Measurements from ENCODE around the gene LIPC.

The LIPC gene

GRCh38 chr15:58503139-58504027 is 71.6 kb downstream of the LIPC start:
- H3K27ac ChIP-seq (ENCODE audit: low read depth, low read length), result no peak overlapping the region

GRCh38 chr15:58504674-58505234 is 73.0 kb downstream of the LIPC start:
- Histone ChIP-seq H4K5ac (ENCODE audit: low read length) (no peak overlapping the region), H3K79me2 (ENCODE audit: control insufficient read depth, insufficient read depth, low read length) (no peaks in the 10 kb centered on the region), H2BK120ac (ENCODE audit: low read depth, low read length) (no peak overlapping the region), H3K18ac (ENCODE audit: low read length) (no peak overlapping the region), H3K4ac (ENCODE audit: low read depth, low read length) (no peak overlapping the region), H3K27ac (ENCODE audit: low read depth, low read length) (no peak overlapping the region), H3K36me3 (ENCODE audit: control insufficient read depth, insufficient read depth, low read length) (no peaks in the 10 kb centered on the region), H3K56ac (ENCODE audit: low read length) (no peak overlapping the region), H3K79me1 (ENCODE audit: low read length) (no peaks in the 10 kb centered on the region), H3K23ac (ENCODE audit: low read length) (no peak overlapping the region), H3K4me3 (ENCODE audit: low read length) (no peak overlapping the region), H2BK15ac (replicated peaks; ENCODE audit: low read depth) (no peak overlapping the region), H4K8ac (ENCODE audit: low read depth, low read length) (no peak overlapping the region), H2BK5ac (ENCODE audit: low read length) (no peak overlapping the region), H3K27me3 (ENCODE audit: insufficient read depth, low read length, poor library complexity) (no peaks in the 10 kb centered on the region), H3K4me1 (ENCODE audit: control insufficient read depth, low read depth, low read length) (no peaks in the 10 kb centered on the region), H3K9ac (ENCODE audit: low read length) (no peak overlapping the region), H2AK5ac (ENCODE audit: low read length) (no peak overlapping the region), H3K4me2 (ENCODE audit: low read length) (no peak overlapping the region)
- no CpG with 5 or more reads among the region's 6 CpGs for WGBS (ENCODE audit: extremely low coverage, insufficient coverage, low lambda C conversion rate)
- DNase-seq, result no peak

More at GRCh38 chr15:58503139-58504027, 71.6 kb downstream of the LIPC start:
- Histone ChIP-seq H3K4me1 (ENCODE audit: control insufficient read depth, low read depth, low read length) (no peaks in the 10 kb centered on the region), H4K8ac (ENCODE audit: low read depth, low read length) (no peak overlapping the region), H2BK5ac (ENCODE audit: low read length) (no peak overlapping the region), H3K9ac (ENCODE audit: low read length) (no peak overlapping the region), H2AK5ac (ENCODE audit: low read length) (no peak overlapping the region), H3K23ac (ENCODE audit: low read length) (no peak overlapping the region), H3K4ac (ENCODE audit: low read depth, low read length) (no peak overlapping the region), H2BK15ac (replicated peaks; ENCODE audit: low read depth) (no peak overlapping the region), H3K79me2 (ENCODE audit: control insufficient read depth, insufficient read depth, low read length) (no peaks in the 10 kb centered on the region), H3K18ac (ENCODE audit: low read length) (no peak overlapping the region), H3K4me3 (ENCODE audit: low read length) (no peak overlapping the region), H3K79me1 (ENCODE audit: low read length) (no peaks in the 10 kb centered on the region), H4K5ac (ENCODE audit: low read length) (no peak overlapping the region), H3K36me3 (ENCODE audit: control insufficient read depth, insufficient read depth, low read length) (no peaks in the 10 kb centered on the region), H3K4me2 (ENCODE audit: low read length) (no peak overlapping the region), H3K56ac (ENCODE audit: low read length) (no peak overlapping the region), H2BK120ac (ENCODE audit: low read depth, low read length) (no peak overlapping the region), H3K27me3 (ENCODE audit: insufficient read depth, low read length, poor library complexity) (no peaks in the 10 kb centered on the region)
- no peak for DNase-seq
- no CpG with 5 or more reads among the region's 6 CpGs for WGBS (ENCODE audit: extremely low coverage, insufficient coverage, low lambda C conversion rate)

GRCh38 chr15:58505581-58505980 is 73.8 kb downstream of the LIPC start:
- no peak overlapping the region for H3K56ac ChIP-seq (ENCODE audit: low read length)
- no peaks in the 10 kb centered on the region for H3K36me3 ChIP-seq (ENCODE audit: control insufficient read depth, insufficient read depth, low read length)
- no peaks in the 10 kb centered on the region for H3K4me1 ChIP-seq (ENCODE audit: control insufficient read depth, low read depth, low read length)
- H3K4me2 ChIP-seq (ENCODE audit: low read length), result no peak overlapping the region
- H3K79me1 ChIP-seq (ENCODE audit: low read length), result no peaks in the 10 kb centered on the region
- no CpG with 5 or more reads among the region's 7 CpGs for WGBS (ENCODE audit: extremely low coverage, insufficient coverage, low lambda C conversion rate)
- H3K27me3 ChIP-seq (ENCODE audit: insufficient read depth, low read length, poor library complexity), result no peaks in the 10 kb centered on the region
- no peak overlapping the region for H3K18ac ChIP-seq (ENCODE audit: low read length)
- H2BK120ac ChIP-seq (ENCODE audit: low read depth, low read length), result no peak overlapping the region
- no peak overlapping the region for H2BK15ac ChIP-seq (replicated peaks; ENCODE audit: low read depth)
- H2AK5ac ChIP-seq (ENCODE audit: low read length), result no peak overlapping the region
- no peak overlapping the region for H3K9ac ChIP-seq (ENCODE audit: low read length)
- DNase-seq, result no peak
- no peak overlapping the region for H2BK5ac ChIP-seq (ENCODE audit: low read length)
- no peak overlapping the region for H3K23ac ChIP-seq (ENCODE audit: low read length)
- no peaks in the 10 kb centered on the region for H3K79me2 ChIP-seq (ENCODE audit: control insufficient read depth, insufficient read depth, low read length)
- H3K27ac ChIP-seq (ENCODE audit: low read depth, low read length), result no peak overlapping the region
- H3K4ac ChIP-seq (ENCODE audit: low read depth, low read length), result no peak overlapping the region
- H4K8ac ChIP-seq (ENCODE audit: low read depth, low read length), result no peak overlapping the region
- no peak overlapping the region for H3K4me3 ChIP-seq (ENCODE audit: low read length)
- no peak overlapping the region for H4K5ac ChIP-seq (ENCODE audit: low read length)

GRCh38 chr15:58506064-58506490 is 74.3 kb downstream of the LIPC start:
- H3K79me2 ChIP-seq (ENCODE audit: control insufficient read depth, insufficient read depth, low read length), result no peaks in the 10 kb centered on the region
- H3K4me3 ChIP-seq (ENCODE audit: low read length), result no peak overlapping the region
- H3K4me1 ChIP-seq (ENCODE audit: control insufficient read depth, low read depth, low read length), result no peaks in the 10 kb centered on the region
- no CpG with 5 or more reads among the region's 4 CpGs for WGBS (ENCODE audit: extremely low coverage, insufficient coverage, low lambda C conversion rate)
- no peak overlapping the region for H4K8ac ChIP-seq (ENCODE audit: low read depth, low read length)
- no peak overlapping the region for H2BK15ac ChIP-seq (replicated peaks; ENCODE audit: low read depth)
- no peak overlapping the region for H2BK120ac ChIP-seq (ENCODE audit: low read depth, low read length)
- H2AK5ac ChIP-seq (ENCODE audit: low read length), result no peak overlapping the region
- H3K36me3 ChIP-seq (ENCODE audit: control insufficient read depth, insufficient read depth, low read length), result no peaks in the 10 kb centered on the region
- H3K27ac ChIP-seq (ENCODE audit: low read depth, low read length), result no peak overlapping the region
- H3K4me2 ChIP-seq (ENCODE audit: low read length), result no peak overlapping the region
- H4K5ac ChIP-seq (ENCODE audit: low read length), result no peak overlapping the region
- H3K18ac ChIP-seq (ENCODE audit: low read length), result no peak overlapping the region
- no peaks in the 10 kb centered on the region for H3K27me3 ChIP-seq (ENCODE audit: insufficient read depth, low read length, poor library complexity)
- no peak overlapping the region for H3K4ac ChIP-seq (ENCODE audit: low read depth, low read length)
- no peak overlapping the region for H3K9ac ChIP-seq (ENCODE audit: low read length)
- H3K79me1 ChIP-seq (ENCODE audit: low read length), result no peaks in the 10 kb centered on the region
- H3K23ac ChIP-seq (ENCODE audit: low read length), result no peak overlapping the region
- DNase-seq, result no peak
- H3K56ac ChIP-seq (ENCODE audit: low read length), result no peak overlapping the region
- no peak overlapping the region for H2BK5ac ChIP-seq (ENCODE audit: low read length)

- no CpG with 5 or more reads among the region's 9 CpGs for WGBS (ENCODE audit: extremely low coverage, insufficient coverage, low lambda C conversion rate)
- Histone ChIP-seq H2BK120ac (ENCODE audit: low read depth, low read length) (no peak overlapping the region), H3K9ac (ENCODE audit: low read length) (no peak overlapping the region), H4K5ac (ENCODE audit: low read length) (no peak overlapping the region), H3K56ac (ENCODE audit: low read length) (no peak overlapping the region), H3K79me1 (ENCODE audit: low read length) (no peaks in the 10 kb centered on the region), H3K4ac (ENCODE audit: low read depth, low read length) (no peak overlapping the region), H3K18ac (ENCODE audit: low read length) (no peak overlapping the region), H3K4me3 (ENCODE audit: low read length) (no peak overlapping the region), H3K23ac (ENCODE audit: low read length) (no peak overlapping the region), H3K27me3 (ENCODE audit: insufficient read depth, low read length, poor library complexity) (no peaks in the 10 kb centered on the region), H2BK15ac (replicated peaks; ENCODE audit: low read depth) (no peak overlapping the region), H3K4me1 (ENCODE audit: control insufficient read depth, low read depth, low read length) (no peaks in the 10 kb centered on the region), H3K79me2 (ENCODE audit: control insufficient read depth, insufficient read depth, low read length) (no peaks in the 10 kb centered on the region), H2AK5ac (ENCODE audit: low read length) (no peak overlapping the region), H3K4me2 (ENCODE audit: low read length) (no peak overlapping the region), H3K36me3 (ENCODE audit: control insufficient read depth, insufficient read depth, low read length) (no peaks in the 10 kb centered on the region), H3K27ac (ENCODE audit: low read depth, low read length) (no peak overlapping the region), H4K8ac (ENCODE audit: low read depth, low read length) (no peak overlapping the region), H2BK5ac (ENCODE audit: low read length) (no peak overlapping the region)
- DNase-seq, result no peak
Observed at GRCh38 chr15:58506783-58507668, 75.2 kb downstream of the LIPC start.
